ENCODE measurements around the gene OR52E8.

Gene OR52E8

DNA sequence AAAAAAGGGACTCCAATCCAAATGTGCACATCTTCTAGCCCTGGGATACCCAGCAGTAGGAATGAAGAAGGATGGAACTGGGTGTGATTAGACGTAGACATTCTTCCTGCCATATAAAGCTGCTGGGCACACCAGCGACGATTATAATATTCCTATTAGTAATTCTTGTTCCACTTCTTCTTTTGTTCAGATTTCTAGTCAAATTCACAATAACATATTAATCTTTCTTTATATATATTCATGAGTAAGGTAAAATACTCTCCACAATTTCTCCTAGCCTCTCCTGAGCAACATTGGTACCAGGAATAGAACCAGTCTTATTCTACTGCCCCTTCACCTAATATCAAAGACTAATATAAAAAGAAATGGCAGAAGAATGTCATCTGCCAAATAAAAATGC lies at the start of gene OR52E8:
TSS of gene OR52E8 (minus strand) at position 101 of the 400 bp plus-strand sequence. CDS start at position 101, 0 bp downstream.
- DNase-seq (ENCODE audit: low read depth): no peak

GRCh38 chr11:5899534-5899933 lies 42.0 kb upstream of the OR52E8 start:
- DNase-seq (ENCODE audit: low read depth): no peak

GRCh38 chr11:5892908-5893307 lies 35.4 kb upstream of the OR52E8 start, which contains the start of gene OR52E5:
TSS of gene OR52E5 (plus strand) at chr11:5893208. CDS start at chr11:5900777, 7,569 bp downstream.
- DNase-seq (ENCODE audit: low read depth): no peak

DNA sequence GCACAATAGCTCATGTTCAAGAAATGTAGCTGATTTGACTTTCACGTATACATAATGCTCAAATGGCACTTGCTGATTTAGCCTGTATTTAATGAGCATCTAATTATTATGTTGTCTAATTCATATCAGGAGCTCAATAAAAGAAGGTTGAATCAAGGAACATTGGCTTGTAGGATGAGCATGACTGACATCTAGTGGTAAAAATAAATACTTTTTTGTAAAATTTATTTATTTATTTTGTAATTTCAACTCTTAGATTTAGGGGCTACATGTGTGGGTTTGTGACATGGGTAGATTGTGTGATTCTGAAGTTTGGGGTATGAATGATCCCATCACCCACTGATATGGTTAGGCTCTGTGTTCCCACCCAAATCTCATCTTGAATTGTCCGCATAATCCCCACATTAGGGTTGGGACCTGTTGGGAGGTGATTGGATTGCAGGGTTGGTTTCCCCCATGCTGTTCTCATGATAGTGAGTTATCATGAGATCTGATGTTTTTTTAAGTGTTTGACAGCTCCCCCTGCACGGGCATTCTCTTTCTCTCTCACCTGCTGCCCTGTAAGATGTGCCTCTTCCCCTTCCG lies 33.8 kb upstream of the OR52E8 start:
- DNase-seq (ENCODE audit: low read depth): no peak

DNA sequence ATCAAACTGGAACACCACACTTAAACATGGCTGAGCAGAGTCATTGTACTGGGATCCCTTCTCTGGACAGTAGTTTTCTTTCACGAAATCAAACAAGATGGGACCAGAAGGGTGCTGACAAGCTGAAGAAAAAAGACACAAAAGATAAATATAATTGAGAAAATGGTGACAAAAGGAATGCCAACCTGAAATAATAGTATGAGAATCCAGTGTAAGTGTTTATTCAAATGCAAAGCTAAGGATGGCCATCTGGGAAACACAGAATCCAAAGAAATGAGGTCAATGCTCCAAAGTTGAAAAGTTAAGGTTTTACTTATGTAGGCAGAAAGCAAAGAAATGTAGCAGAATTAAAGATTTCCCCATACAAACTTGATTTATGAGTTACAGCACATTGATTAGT lies 30.2 kb upstream of the OR52E8 start:
- no peak for DNase-seq (ENCODE audit: low read depth)

DNA sequence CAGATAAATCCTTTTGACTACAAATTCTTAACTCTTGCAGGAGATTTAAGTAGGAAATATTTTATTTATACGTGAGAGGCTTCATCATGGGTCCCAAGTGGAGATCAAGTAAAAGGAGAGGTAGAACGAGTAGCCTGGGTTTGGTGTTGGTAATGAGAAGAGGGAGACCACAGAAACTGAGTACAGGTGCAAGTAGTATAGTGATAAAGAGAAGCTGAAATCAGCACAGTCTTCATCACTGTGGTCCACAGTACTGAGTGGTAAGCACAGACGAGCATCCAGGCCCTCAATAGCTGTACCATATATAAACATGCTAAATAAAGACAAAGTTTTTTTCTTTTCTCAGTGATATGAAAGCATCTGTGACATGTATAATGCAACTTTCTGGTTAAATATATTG lies 29.7 kb upstream of the OR52E8 start:
- no peak for DNase-seq (ENCODE audit: low read depth)

DNA sequence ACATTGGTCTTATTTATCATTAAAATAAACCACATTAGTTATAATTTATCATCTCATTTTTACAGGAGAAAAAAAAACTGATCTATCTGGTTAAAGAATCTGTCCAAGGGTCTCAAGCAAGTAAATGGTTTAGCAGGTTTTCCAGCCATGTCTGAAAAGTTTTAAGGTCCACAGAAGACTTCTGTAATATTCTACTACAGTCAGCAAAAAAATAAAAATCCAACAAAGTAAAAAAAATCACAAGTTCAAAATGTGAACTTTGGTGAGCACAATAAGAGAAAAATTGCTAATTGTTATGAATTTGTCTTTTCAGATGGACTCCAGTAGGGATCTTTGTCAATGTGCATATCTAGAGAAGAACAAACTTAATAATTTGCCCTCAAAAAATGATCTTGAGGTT lies 24.3 kb upstream of the OR52E8 start:
- no peak for DNase-seq (ENCODE audit: low read depth)

DNA sequence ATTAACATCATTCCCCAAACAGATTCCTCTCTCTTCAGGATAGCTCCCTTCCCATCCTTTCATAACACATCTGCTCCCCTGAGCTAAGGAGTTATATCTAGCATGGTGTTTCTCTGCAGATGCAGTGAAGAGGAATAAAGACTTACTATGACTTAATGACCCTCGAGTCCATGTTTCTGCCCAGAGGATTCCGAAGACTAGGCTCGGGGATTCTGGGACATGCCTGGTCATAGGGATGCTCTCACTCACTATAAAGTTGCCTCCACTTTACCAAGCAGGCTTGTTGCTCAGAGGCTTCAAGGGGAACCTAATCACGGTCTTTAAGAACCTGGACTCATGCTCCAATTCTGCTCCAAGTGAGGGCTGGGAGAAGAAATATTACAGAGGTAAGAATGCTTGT lies 22.8 kb upstream of the OR52E8 start, which contains the start of gene OR52E4:
TSS of gene OR52E4 (plus strand) at position 301 of the 400 bp plus-strand sequence. CDS start 3,664 bp downstream, outside the sequence.
- no peak for DNase-seq (ENCODE audit: low read depth)

DNA sequence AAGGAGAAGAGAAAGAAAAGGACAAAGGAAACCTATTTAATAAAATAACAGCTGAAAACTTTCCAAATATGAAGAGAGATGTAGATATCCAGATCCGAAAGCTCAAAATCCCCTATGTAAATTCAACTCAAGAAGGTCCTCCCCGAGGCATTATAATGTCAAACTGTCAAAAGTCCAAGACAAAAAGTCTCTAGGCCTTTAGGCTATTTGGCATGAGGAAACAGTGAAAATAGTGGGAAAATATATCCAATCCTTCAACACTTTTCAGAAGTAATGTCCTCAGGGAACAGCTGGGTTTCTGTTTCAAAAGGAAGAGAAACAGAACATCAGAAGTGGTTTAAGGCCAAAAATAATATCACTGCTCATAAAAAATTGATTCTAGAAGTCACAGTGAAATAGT lies 21.1 kb upstream of the OR52E8 start:
- no peak for DNase-seq (ENCODE audit: low read depth)

DNA sequence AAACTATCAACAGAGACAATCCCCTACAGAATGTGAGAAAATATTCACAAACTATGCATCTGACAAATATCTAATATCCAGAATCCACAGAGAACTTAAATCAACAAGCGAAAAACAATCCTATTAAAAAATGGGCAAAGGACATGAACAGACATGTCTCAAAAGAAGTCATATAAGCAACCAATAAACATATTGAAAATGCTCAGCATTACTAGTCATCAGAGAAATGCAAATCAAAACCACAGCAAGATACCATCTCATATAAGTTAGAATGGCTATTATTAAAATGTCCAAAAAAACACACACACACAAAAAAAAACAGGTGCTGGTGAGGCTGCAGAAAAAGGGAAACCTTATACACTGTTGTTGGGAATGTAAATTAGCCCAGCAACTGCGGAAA lies 8.3 kb upstream of the OR52E8 start:
- DNase-seq (ENCODE audit: low read depth): no peak

DNA sequence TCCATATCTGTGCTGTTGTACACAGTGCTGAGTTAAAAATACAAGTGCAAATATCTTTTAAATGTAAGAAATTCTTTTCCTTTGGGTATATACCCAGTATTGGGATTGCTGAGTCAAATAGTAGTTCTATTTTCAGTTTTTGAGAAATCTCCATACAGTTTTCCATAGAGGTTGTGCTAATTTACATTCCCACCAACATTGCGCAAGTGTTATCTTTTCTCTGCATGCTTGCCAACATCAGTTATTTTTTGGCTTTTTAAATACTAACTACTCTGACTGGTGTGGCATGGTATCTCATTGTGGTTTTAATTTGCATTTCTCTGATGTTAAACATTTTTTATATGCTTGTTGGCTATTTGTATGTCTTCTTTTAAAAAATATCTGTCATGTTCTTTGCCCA lies 6.5 kb downstream of the OR52E8 start:
- DNase-seq (ENCODE audit: low read depth): no peak

DNA sequence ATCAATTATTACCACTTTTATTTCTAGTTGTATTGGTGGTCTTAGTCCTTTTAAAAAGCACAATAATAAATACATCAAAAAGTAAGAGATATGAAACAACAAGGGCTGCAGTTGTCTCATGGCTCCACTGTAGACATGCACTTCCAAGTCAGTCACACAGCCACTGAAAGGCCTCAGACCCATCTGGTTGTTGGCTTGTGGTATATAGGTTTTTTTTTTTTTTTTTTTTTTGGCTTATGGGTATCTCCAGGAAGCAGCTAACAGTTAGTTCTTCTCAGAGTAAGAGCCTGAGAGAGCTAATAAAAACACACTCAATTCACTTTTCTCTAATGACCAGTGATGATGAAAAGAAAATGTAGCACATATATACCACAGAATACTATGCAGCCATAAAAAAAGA lies 9.8 kb downstream of the OR52E8 start:
- DNase-seq (ENCODE audit: low read depth): no peak

- no peak for DNase-seq (ENCODE audit: low read depth)
Observed at GRCh38 chr11:5846701-5847100, 10.8 kb downstream of the OR52E8 start.

- DNase-seq (ENCODE audit: low read depth): no peak
Observed at GRCh38 chr11:5841797-5842196, 15.7 kb downstream of the OR52E8 start, which contains the start of gene OR52E6. TSS of gene OR52E6 (minus strand) at chr11:5841897. CDS start at chr11:5841897, 0 bp downstream.

- DNase-seq (ENCODE audit: low read depth): no peak
Observed at GRCh38 chr11:5837695-5838094, 19.8 kb downstream of the OR52E8 start.

- no peak for DNase-seq (ENCODE audit: low read depth)
Observed at GRCh38 chr11:5833446-5833845, 24.0 kb downstream of the OR52E8 start.

DNA sequence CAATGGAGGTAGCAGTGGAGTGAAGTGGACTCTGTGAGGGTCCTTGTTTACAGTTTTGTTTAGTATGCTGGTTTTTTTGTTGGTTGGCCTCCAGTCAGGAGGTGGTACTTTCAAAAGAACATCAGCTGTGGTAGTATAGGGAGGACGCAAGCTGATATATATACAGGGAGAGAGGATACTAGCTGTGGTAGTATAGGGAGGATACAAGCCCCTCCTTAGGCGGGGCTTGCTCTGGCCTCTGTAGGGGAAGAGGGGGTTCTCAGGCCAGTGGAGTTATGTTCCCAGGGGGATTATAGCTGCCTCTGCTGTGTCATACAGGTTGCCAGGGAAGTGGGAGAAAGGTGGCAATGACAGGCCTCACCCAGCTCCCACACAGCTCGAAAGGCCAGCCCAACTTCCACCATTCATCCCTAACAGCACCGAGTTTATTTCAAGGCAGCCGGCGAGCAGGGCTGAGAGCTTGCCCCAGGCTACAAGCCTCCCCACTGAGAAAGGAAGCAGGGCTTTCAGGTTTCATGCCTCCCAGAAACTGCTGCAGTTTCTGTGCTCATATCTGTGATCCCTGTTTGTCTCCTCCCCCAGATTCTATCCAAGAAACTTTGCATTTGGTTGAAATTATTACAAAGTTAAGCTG lies 26.2 kb downstream of the OR52E8 start:
- DNase-seq (ENCODE audit: low read depth): no peak

GRCh38 chr11:5818245-5818886 lies 39.1 kb downstream of the OR52E8 start:
- no peak for DNase-seq (ENCODE audit: low read depth)

DNA sequence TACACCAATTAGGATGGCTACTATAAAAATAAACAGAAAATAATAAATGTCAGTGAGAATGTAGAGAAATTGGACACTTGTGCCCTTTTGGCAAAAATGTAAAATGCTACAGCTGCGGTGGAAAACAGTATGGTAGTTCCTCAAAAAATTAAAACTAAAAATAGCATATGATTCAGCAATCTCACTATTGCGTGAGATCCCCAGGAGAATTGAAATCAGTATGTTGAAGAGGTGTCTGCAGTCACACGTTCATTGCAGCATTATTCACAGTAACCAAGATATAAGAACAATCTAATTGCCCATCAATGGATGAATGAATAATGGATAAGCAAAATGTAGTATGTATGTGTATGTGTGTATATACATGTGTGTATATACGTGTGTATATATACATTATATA lies 42.0 kb downstream of the OR52E8 start:
- no peak for DNase-seq (ENCODE audit: low read depth)

DNA sequence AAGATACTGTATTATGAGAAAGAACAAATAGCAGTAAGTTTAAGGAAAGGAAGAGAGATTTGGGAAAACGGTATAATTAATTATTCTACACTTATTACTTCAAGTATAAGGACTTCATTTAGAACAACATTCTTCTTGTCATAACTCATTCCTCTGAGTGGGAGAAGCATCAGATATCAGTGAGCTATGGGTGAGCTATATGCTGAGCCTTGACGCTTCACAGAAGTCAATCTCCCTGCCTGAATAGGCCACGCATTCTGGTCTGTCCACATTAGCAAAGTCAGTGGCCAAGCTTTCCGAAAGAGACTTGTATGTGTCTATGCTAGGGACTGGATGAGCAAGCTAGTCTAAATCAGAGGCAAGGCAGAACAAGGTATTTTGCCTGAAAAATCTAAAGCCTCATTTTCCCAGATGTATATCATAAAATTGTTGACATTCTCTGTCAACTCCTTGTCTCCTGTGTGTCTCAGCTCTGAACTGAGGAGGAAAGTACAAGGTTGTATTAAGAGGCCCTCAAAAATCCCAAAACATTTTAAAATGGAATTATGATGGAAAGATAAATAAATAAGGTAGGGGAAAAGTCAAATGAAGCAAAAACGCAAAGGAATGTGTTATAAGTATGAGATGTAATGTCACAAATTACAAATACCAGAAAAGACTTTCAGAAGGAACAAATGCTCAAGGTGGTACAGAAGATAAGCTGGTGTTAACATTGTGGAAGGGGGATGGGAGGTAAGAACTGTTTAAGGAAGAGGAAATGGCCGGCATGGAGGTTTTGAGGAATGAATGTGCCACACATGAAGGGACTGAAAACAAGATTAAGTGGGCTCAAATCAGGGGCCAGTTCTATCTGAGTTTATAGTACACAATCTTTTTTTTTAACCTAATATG lies 47.3 kb downstream of the OR52E8 start:
- DNase-seq (ENCODE audit: low read depth): no peak

DNA sequence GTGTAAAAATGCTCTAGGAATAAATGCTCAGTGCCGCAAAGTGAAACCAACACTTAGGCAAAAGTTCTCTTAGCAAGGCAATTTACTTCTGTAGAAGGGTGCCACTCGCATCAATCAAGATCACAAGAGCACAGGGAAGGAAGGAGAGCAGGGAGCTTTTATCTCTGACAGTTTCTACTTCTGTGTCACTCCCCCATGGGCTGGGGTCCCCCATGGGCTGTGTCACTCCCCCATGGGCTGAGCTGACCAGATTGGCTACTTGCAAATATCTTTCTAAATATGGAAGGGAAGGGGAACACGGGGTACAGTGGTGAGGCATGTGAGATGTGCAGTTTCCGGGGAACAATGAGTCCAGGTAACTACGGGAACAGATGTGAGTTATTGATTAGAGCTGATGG lies 48.4 kb downstream of the OR52E8 start:
- no peak for DNase-seq (ENCODE audit: low read depth)

GRCh38 chr11:5808500-5809121 lies 48.9 kb downstream of the OR52E8 start, which contains the start of gene OR52N2:
TSS of gene OR52N2 (plus strand) at chr11:5808924. CDS start at chr11:5820336, 11,412 bp downstream.
- DNase-seq (ENCODE audit: low read depth): peak; percentile 27

Data from stimulated activated CD8-positive, alpha-beta memory T cell treated with anti-CD3 and anti-CD28 coated beads, Interleukin-7, amount 100 ng/mL, for 24 hours (primary cell).